ENCODE data around the gene ZBTB18.
A peak's percentile ranks its signal among the peaks of the same experiment; 100 is the strongest.

The ZBTB18 gene

GRCh38 chr1:244052016-244052727, 1.1 kb downstream of the ZBTB18 start:
- no peak for TF ChIP-seq ARNT (IDR thresholded peaks at IDR 0.05)
- no peak for TF ChIP-seq ZNF384 (IDR thresholded peaks at IDR 0.05)
- TF ChIP-seq PKNOX1 (IDR thresholded peaks at IDR 0.05): no peak
- no peak for TF ChIP-seq LEF1 (IDR thresholded peaks at IDR 0.05; ENCODE audit: borderline replicate concordance)
- no peak for TF ChIP-seq NFRKB (IDR thresholded peaks at IDR 0.05)
- TF ChIP-seq BHLHE40 (IDR thresholded peaks at IDR 0.05; ENCODE audit: borderline replicate concordance): no peak
- TF ChIP-seq L3MBTL2 (conservative IDR thresholded peaks at IDR 0.05): no peak
- no peak for TF ChIP-seq HDGF (IDR thresholded peaks at IDR 0.05; ENCODE audit: borderline replicate concordance)
- ChIA-PET POLR2A (interaction anchor here (0.8 kb wide), 1 partner anchor 809 kb away, joined by 4 read pairs; no protein-coding TSS in a partner anchor), CTCF (interaction anchor here (0.7 kb wide), 1 partner anchor 159 kb away, joined by 3 read pairs; no protein-coding TSS in a partner anchor)
- DNase-seq (ENCODE audit: extremely low spot score): no peak

GRCh38 chr1:244052728-244053312, 1.7 kb downstream of the ZBTB18 start:
- no peak for TF ChIP-seq LEF1 (IDR thresholded peaks at IDR 0.05; ENCODE audit: borderline replicate concordance)
- TF ChIP-seq CTBP1 (IDR thresholded peaks at IDR 0.05; ENCODE audit: borderline replicate concordance): no peak
- no peak for TF ChIP-seq L3MBTL2 (conservative IDR thresholded peaks at IDR 0.05)
- TF ChIP-seq SP1 (IDR thresholded peaks at IDR 0.05): no peak
- no peak for TF ChIP-seq ELF4 (IDR thresholded peaks at IDR 0.05)
- TF ChIP-seq ZNF384 (IDR thresholded peaks at IDR 0.05): no peak
- no peak for TF ChIP-seq PKNOX1 (IDR thresholded peaks at IDR 0.05)
- TF ChIP-seq FOXA1 (IDR thresholded peaks at IDR 0.05): no peak
- TF ChIP-seq TARDBP (IDR thresholded peaks at IDR 0.05): no peak
- no peak for TF ChIP-seq HDGF (IDR thresholded peaks at IDR 0.05; ENCODE audit: borderline replicate concordance)
- DNase-seq (ENCODE audit: extremely low spot score): no peak
- ChIA-PET POLR2A (no interaction called here), CTCF (no interaction called here)

- ChIA-PET POLR2A (no interaction called here), CTCF (no interaction called here)
- DNase-seq (ENCODE audit: extremely low spot score): no peak
- TF ChIP-seq LEF1 (IDR thresholded peaks at IDR 0.05; ENCODE audit: borderline replicate concordance) (no peak), TARDBP (IDR thresholded peaks at IDR 0.05) (no peak), FOXK2 (IDR thresholded peaks at IDR 0.05) (no peak), SUZ12 (IDR thresholded peaks at IDR 0.05) (no peak), HDGF (IDR thresholded peaks at IDR 0.05; ENCODE audit: borderline replicate concordance) (no peak), SP1 (IDR thresholded peaks at IDR 0.05) (no peak), ZNF384 (IDR thresholded peaks at IDR 0.05) (no peak), FOXA1 (IDR thresholded peaks at IDR 0.05) (no peak)
Measured at GRCh38 chr1:244053831-244054230, 2.7 kb downstream of the ZBTB18 start.

GRCh38 chr1:244054247-244054923, 3.3 kb downstream of the ZBTB18 start:
- POLR2A ChIA-PET: no interaction called here
- CTCF ChIA-PET: interaction anchor here (1.0 kb wide), 1 partner anchor 151 kb away, joined by 3 read pairs; no protein-coding TSS in a partner anchor
- TF ChIP-seq BHLHE40 (IDR thresholded peaks at IDR 0.05; ENCODE audit: borderline replicate concordance): no peak
- TF ChIP-seq SUZ12 (IDR thresholded peaks at IDR 0.05): no peak
- no peak for DNase-seq (ENCODE audit: extremely low spot score)

- TF ChIP-seq TARDBP (IDR thresholded peaks at IDR 0.05) (no peak), CTBP1 (IDR thresholded peaks at IDR 0.05; ENCODE audit: borderline replicate concordance) (no peak), FOXK2 (IDR thresholded peaks at IDR 0.05) (no peak)
- ChIA-PET CTCF (interaction anchor here (1.0 kb wide), 1 partner anchor 152 kb away, joined by 3 read pairs; no protein-coding TSS in a partner anchor), POLR2A (no interaction called here)
- no peak for DNase-seq (ENCODE audit: extremely low spot score)
Measured at GRCh38 chr1:244054924-244055263, 3.8 kb downstream of the ZBTB18 start.

- no peak for DNase-seq (ENCODE audit: extremely low spot score)
- POLR2A ChIA-PET: no interaction called here
- CTCF ChIA-PET: no interaction called here
- TF ChIP-seq PKNOX1 (IDR thresholded peaks at IDR 0.05): peak; percentile 83
- no peak for TF ChIP-seq TARDBP (IDR thresholded peaks at IDR 0.05)
Measured at GRCh38 chr1:244056577-244056976, 5.5 kb downstream of the ZBTB18 start.
